ENCODE data around the gene ZNF423. TPM values are rescaled to one million over a fixed set of nuclear protein-coding genes. Genes with fewer than 3 reads are reported as not detected.

Gene ZNF423
- polyA plus RNA-seq, 1 donor from 2014 or later: 4.5 TPM

DNA sequence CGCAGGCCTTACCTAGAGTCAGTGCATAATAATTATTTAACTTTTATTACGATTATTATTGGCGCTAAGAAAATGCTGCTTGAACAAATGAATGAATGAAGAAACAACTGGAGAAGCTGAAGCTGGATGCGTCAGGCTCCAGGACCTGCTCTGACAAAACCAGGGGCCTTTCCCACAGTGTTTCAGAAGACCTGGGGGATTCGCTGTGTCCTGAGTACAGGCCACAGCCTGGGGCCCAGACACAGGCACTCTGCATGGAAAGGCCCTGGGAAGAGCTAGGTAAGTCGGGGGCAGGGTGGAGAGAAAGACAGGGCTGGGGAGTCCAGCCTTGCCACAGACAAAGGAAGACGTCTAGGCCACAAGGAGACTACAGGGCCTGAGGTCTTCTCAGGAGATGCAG is 226.1 kb downstream of the ZNF423 start:
- Histone ChIP-seq H3K4me2 (ENCODE audit: low read length) (no peak overlapping the region), H3K36me3 (ENCODE audit: insufficient read depth, low read length) (no peaks in the 10 kb centered on the region), H3K79me2 (replicated peaks; ENCODE audit: insufficient read depth, low read length) (no peaks in the 10 kb centered on the region), H4K20me1 (ENCODE audit: insufficient read depth) (no peaks in the 10 kb centered on the region), H3K27me3 (ENCODE audit: insufficient read depth, low read depth, low read length) (no peaks in the 10 kb centered on the region), H2AFZ (ENCODE audit: low read depth, low read length) (no peak overlapping the region), H3K27ac (ENCODE audit: low read length) (no peak overlapping the region), H3K9me2 (ENCODE audit: insufficient read depth, low read length) (no peaks in the 10 kb centered on the region), H3K9me3 (ENCODE audit: low read length) (peaks cover 5% of the 10 kb centered on the region), H3K9ac (ENCODE audit: low read length) (no peak overlapping the region), H3K4me3 (ENCODE audit: low read length) (no peak overlapping the region), H3F3A (ENCODE audit: insufficient read depth, low read length, poor library complexity, severe bottlenecking) (no peaks in the 10 kb centered on the region)
- TF ChIP-seq, protein P1, sequence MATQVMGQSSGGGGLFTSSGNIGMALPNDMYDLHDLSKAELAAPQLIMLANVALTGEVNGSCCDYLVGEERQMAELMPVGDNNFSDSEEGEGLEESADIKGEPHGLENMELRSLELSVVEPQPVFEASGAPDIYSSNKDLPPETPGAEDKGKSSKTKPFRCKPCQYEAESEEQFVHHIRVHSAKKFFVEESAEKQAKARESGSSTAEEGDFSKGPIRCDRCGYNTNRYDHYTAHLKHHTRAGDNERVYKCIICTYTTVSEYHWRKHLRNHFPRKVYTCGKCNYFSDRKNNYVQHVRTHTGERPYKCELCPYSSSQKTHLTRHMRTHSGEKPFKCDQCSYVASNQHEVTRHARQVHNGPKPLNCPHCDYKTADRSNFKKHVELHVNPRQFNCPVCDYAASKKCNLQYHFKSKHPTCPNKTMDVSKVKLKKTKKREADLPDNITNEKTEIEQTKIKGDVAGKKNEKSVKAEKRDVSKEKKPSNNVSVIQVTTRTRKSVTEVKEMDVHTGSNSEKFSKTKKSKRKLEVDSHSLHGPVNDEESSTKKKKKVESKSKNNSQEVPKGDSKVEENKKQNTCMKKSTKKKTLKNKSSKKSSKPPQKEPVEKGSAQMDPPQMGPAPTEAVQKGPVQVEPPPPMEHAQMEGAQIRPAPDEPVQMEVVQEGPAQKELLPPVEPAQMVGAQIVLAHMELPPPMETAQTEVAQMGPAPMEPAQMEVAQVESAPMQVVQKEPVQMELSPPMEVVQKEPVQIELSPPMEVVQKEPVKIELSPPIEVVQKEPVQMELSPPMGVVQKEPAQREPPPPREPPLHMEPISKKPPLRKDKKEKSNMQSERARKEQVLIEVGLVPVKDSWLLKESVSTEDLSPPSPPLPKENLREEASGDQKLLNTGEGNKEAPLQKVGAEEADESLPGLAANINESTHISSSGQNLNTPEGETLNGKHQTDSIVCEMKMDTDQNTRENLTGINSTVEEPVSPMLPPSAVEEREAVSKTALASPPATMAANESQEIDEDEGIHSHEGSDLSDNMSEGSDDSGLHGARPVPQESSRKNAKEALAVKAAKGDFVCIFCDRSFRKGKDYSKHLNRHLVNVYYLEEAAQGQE (IDR thresholded peaks at IDR 0.05; ENCODE audit: borderline replicate concordance): no peak
- TF ChIP-seq MXI1 (conservative IDR thresholded peaks at IDR 0.05; ENCODE audit: poor library complexity, severe bottlenecking) (no peak), POLR2AphosphoS5 (IDR thresholded peaks at IDR 0.05) (no peak), RAD21 (conservative IDR thresholded peaks at IDR 0.05) (no peak), EP300 (conservative IDR thresholded peaks at IDR 0.05; ENCODE audit: poor library complexity, severe bottlenecking) (no peak), SMC3 (conservative IDR thresholded peaks at IDR 0.05; ENCODE audit: poor library complexity) (no peak), EZH2 (IDR thresholded peaks at IDR 0.05; ENCODE audit: borderline replicate concordance, insufficient read depth, low read length, poor library complexity, severe bottlenecking) (no peak), TAF1 (IDR thresholded peaks at IDR 0.05; ENCODE audit: low read depth) (no peak)
- TF ChIP-seq, protein P2, sequence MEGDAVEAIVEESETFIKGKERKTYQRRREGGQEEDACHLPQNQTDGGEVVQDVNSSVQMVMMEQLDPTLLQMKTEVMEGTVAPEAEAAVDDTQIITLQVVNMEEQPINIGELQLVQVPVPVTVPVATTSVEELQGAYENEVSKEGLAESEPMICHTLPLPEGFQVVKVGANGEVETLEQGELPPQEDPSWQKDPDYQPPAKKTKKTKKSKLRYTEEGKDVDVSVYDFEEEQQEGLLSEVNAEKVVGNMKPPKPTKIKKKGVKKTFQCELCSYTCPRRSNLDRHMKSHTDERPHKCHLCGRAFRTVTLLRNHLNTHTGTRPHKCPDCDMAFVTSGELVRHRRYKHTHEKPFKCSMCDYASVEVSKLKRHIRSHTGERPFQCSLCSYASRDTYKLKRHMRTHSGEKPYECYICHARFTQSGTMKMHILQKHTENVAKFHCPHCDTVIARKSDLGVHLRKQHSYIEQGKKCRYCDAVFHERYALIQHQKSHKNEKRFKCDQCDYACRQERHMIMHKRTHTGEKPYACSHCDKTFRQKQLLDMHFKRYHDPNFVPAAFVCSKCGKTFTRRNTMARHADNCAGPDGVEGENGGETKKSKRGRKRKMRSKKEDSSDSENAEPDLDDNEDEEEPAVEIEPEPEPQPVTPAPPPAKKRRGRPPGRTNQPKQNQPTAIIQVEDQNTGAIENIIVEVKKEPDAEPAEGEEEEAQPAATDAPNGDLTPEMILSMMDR (IDR thresholded peaks at IDR 0.05; ENCODE audit: poor library complexity, severe bottlenecking): no peak

DNA sequence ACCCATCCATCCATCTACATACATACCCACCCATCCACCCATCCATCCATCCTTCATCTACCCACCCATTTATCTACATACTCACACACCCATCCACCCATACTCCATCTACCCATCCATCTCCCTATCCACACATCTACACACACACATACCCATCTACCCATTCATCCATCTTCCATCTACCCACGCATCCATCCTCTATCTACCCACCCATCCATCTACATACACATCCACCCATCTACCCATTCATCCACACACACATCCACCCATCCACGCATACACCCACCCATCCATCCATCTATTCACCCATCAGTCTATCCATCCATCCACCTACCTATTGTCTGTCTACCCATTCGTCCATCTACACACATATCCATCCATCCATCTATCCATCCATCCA is 227.8 kb downstream of the ZNF423 start:
- H2AFZ ChIP-seq (ENCODE audit: low read depth, low read length): no peak overlapping the region
- H3F3A ChIP-seq (ENCODE audit: insufficient read depth, low read length, poor library complexity, severe bottlenecking): peaks cover 5% of the 10 kb centered on the region
- no peaks in the 10 kb centered on the region for H3K9me2 ChIP-seq (ENCODE audit: insufficient read depth, low read length)
- H3K4me2 ChIP-seq (ENCODE audit: low read length): no peak overlapping the region
- H3K9ac ChIP-seq (ENCODE audit: low read length): no peak overlapping the region
- no peaks in the 10 kb centered on the region for H3K36me3 ChIP-seq (ENCODE audit: insufficient read depth, low read length)
- no peak overlapping the region for H3K27ac ChIP-seq (ENCODE audit: low read length)
- no peak for TF ChIP-seq TAF1 (IDR thresholded peaks at IDR 0.05; ENCODE audit: low read depth)
- TF ChIP-seq, protein P1 (IDR thresholded peaks at IDR 0.05; ENCODE audit: borderline replicate concordance): no peak
- TF ChIP-seq, protein P2 (IDR thresholded peaks at IDR 0.05; ENCODE audit: poor library complexity, severe bottlenecking): no peak
- TF ChIP-seq SMC3 (conservative IDR thresholded peaks at IDR 0.05; ENCODE audit: poor library complexity): no peak
- no peak for TF ChIP-seq POLR2AphosphoS5 (IDR thresholded peaks at IDR 0.05)
- no peak for TF ChIP-seq RAD21 (conservative IDR thresholded peaks at IDR 0.05)
- TF ChIP-seq EZH2 (IDR thresholded peaks at IDR 0.05; ENCODE audit: borderline replicate concordance, insufficient read depth, low read length, poor library complexity, severe bottlenecking): no peak
- no peak for TF ChIP-seq MXI1 (conservative IDR thresholded peaks at IDR 0.05; ENCODE audit: poor library complexity, severe bottlenecking)
- no peak for TF ChIP-seq EP300 (conservative IDR thresholded peaks at IDR 0.05; ENCODE audit: poor library complexity, severe bottlenecking)
- peaks cover 5% of the 10 kb centered on the region for H3K9me3 ChIP-seq (ENCODE audit: low read length)
- no peak overlapping the region for H3K4me3 ChIP-seq (ENCODE audit: low read length)
- no peaks in the 10 kb centered on the region for H3K79me2 ChIP-seq (replicated peaks; ENCODE audit: insufficient read depth, low read length)
- H3K27me3 ChIP-seq (ENCODE audit: insufficient read depth, low read depth, low read length): no peaks in the 10 kb centered on the region
- H4K20me1 ChIP-seq (ENCODE audit: insufficient read depth): no peaks in the 10 kb centered on the region
